Measurements from ENCODE around the gene TGFB2. TPM values are rescaled to one million over a fixed set of nuclear protein-coding genes. Genes with fewer than 3 reads are reported as not detected.

The TGFB2 gene
- total RNA-seq, 4 donors from 2014 or later, result 3.3 to 9.4 (median 6.8) TPM

DNA sequence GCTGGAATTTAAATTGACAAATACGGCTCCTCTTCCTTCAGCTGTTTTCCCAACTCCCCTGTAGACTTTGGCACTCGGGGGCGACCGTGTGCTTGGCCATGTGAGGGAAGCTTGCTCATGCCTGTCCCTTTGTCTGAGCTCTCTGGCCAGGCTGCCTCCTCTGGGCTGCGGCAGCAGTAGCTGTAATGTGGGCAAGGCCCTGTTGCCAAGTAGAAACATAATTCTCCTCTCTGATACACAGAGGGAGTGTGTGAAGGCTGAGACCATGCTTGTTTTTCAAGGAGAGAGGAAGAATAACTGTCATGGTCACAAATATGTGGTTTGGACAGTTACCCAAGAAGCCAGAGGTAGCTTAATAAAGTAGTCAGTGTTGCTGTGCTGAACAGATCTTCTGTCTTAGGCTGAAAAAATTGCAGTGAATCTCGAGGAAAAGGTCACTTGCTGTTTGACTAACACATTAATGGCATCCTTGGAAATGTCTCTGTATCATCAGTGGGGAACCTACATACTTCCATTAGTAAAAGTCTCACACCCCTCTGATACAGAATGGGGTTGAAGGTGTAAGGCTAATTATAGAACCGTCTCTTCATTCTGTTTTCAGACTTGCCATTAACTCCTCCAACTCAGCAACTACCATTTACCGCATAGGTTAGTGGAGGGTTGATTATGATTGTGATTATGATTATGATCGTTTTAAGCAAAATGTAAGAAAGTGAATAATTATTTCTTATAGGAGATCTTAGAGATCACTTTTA lies 94.6 kb downstream of the TGFB2 start:
- H3K27me3 ChIP-seq, result no peaks in the 10 kb centered on the region
- TF ChIP-seq POLR2AphosphoS5 (IDR thresholded peaks at IDR 0.05), result no peak
- no peak for TF ChIP-seq CTCF (IDR thresholded peaks at IDR 0.05)
- no peak for TF ChIP-seq POLR2A (IDR thresholded peaks at IDR 0.05)
- no peak for TF ChIP-seq EP300 (IDR thresholded peaks at IDR 0.05)
- peak overlapping the region in 3 of 4 donors; percentile 32 to 48 (median 34) for H3K27ac ChIP-seq
- no peaks in the 10 kb centered on the region for H3K9me3 ChIP-seq
- ATAC-seq, result peak; percentile 46
- peaks cover 0 to 11% (median 7%) of the 10 kb centered on the region in 3 donors for H3K4me1 ChIP-seq
- WGBS, 2 donors (ENCODE audit: low coverage in 1 of 2), result 62 to 66% methylated on average over 6 to 8 of the region's 9 CpGs
- no peaks in the 10 kb centered on the region for H3K36me3 ChIP-seq
- H3K4me3 ChIP-seq, result no peak overlapping the region

GRCh38 chr1:218443255-218443654 lies 98.1 kb downstream of the TGFB2 start:
- no peak for ATAC-seq
- no peaks in the 10 kb centered on the region for H3K27me3 ChIP-seq
- no peaks in the 10 kb centered on the region for H3K9me3 ChIP-seq
- no peak overlapping the region for H3K27ac ChIP-seq
- H3K4me1 ChIP-seq, result peaks cover 0 to 11% (median 7%) of the 10 kb centered on the region in 3 donors
- 89 to 97% methylated on average over 2 of the region's 2 CpGs for WGBS, 2 donors (ENCODE audit: low coverage in 1 of 2)
- H3K36me3 ChIP-seq, result no peaks in the 10 kb centered on the region
- no peak overlapping the region for H3K4me3 ChIP-seq
- no peak for TF ChIP-seq EP300 (IDR thresholded peaks at IDR 0.05)
- no peak for TF ChIP-seq POLR2A (IDR thresholded peaks at IDR 0.05)
- TF ChIP-seq CTCF (IDR thresholded peaks at IDR 0.05), result no peak
- TF ChIP-seq POLR2AphosphoS5 (IDR thresholded peaks at IDR 0.05), result no peak

DNA sequence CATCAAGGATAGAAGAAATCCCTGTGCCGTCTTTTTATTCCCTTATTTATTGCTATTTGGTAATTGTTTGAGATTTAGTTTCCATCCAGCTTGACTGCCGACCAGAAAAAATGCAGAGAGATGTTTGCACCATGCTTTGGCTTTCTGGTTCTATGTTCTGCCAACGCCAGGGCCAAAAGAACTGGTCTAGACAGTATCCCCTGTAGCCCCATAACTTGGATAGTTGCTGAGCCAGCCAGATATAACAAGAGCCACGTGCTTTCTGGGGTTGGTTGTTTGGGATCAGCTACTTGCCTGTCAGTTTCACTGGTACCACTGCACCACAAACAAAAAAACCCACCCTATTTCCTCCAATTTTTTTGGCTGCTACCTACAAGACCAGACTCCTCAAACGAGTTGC lies 99.0 kb downstream of the TGFB2 start:
- no peaks in the 10 kb centered on the region for H3K9me3 ChIP-seq
- ATAC-seq, result no peak
- no peak overlapping the region for H3K4me3 ChIP-seq
- no peaks in the 10 kb centered on the region for H3K27me3 ChIP-seq
- peaks cover 0 to 10% (median 7%) of the 10 kb centered on the region in 3 donors for H3K4me1 ChIP-seq
- TF ChIP-seq POLR2A (IDR thresholded peaks at IDR 0.05), result no peak
- TF ChIP-seq CTCF (IDR thresholded peaks at IDR 0.05), result no peak
- TF ChIP-seq EP300 (IDR thresholded peaks at IDR 0.05), result no peak
- TF ChIP-seq POLR2AphosphoS5 (IDR thresholded peaks at IDR 0.05), result no peak
- 64 to 71% methylated on average over 4 to 5 of the region's 5 CpGs for WGBS, 2 donors (ENCODE audit: low coverage in 1 of 2)
- H3K27ac ChIP-seq, result no peak overlapping the region
- H3K36me3 ChIP-seq, result no peaks in the 10 kb centered on the region

DNA sequence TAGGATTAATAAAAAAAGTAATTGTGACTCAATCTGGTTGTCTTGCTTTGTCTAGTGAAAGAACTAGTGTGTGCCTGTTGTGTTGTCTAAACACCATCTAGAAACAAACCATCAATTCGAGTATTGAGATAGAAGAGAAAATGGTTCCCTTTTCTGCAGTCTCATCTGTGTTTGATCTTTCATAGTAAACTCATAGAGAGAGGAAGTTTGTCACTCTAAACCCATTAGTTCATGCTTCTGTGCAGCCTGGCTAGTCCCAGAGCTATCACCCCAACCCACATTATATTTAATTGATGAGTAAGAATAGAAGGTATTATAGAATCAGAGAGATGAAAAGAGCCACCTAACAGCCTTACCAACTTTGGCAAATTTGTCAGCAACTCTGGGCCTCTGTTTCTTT lies 99.5 kb downstream of the TGFB2 start:
- H3K27me3 ChIP-seq, result no peaks in the 10 kb centered on the region
- TF ChIP-seq EP300 (IDR thresholded peaks at IDR 0.05), result no peak
- TF ChIP-seq POLR2A (IDR thresholded peaks at IDR 0.05), result no peak
- TF ChIP-seq CTCF (IDR thresholded peaks at IDR 0.05), result no peak
- no peak for TF ChIP-seq POLR2AphosphoS5 (IDR thresholded peaks at IDR 0.05)
- H3K4me1 ChIP-seq, result peaks cover 0 to 5% (median 4%) of the 10 kb centered on the region in 3 donors
- WGBS, 2 donors (ENCODE audit: low coverage in 1 of 2), result 75 to 89% methylated on average over 1 of the region's 1 CpG
- no peak for ATAC-seq
- H3K27ac ChIP-seq, result no peak overlapping the region
- no peak overlapping the region for H3K4me3 ChIP-seq
- H3K9me3 ChIP-seq, result no peaks in the 10 kb centered on the region
- no peaks in the 10 kb centered on the region for H3K36me3 ChIP-seq

Data from gastroesophageal sphincter (tissue), 4 donors.